ENCODE results near the gene ZNF792. TPM values are rescaled to one million over a fixed set of nuclear protein-coding genes. Genes with fewer than 3 reads are reported as not detected.
"Not testable (repeated sequence)": the region's sequence is repeated elsewhere in the genome, so short reads cannot be mapped to it uniquely, and the experiment has no call there.

ZNF792 gene
- total and polyA plus RNA-seq, 4 experiments from 2014 or later: 10.1 to 34.7 (median 28.9) TPM

GRCh38 chr19:34992582-34992981 lies 28.6 kb upstream of the ZNF792 start:
- H3K9me3 Mint-ChIP-seq; H3K27me3 Mint-ChIP-seq; H3K36me3 Mint-ChIP-seq; intact Hi-C loops (cut with micrococcal nuclease); H3K27me3 ChIP-seq (ENCODE audit: insufficient read depth, low read length); H3K36me3 ChIP-seq (ENCODE audit: insufficient read depth, low read length); DNase-seq; H3K4me3 ChIP-seq (ENCODE audit: low read length in 2 of 2); H3K27ac ChIP-seq (ENCODE audit: low read depth, low read length); H3K27ac Mint-ChIP-seq; H3K9me3 ChIP-seq (ENCODE audit: control insufficient read depth in 1 of 2, low read length in 2 of 2): not testable (repeated sequence)
- peaks cover 21% of the 10 kb centered on the region for H3K4me1 ChIP-seq (ENCODE audit: insufficient read depth, low read length)
- peaks cover 15 to 58% (median 28%) of the 10 kb centered on the region in 4 donors for H3K4me1 Mint-ChIP-seq
- ChIA-PET CTCF (ENCODE audit: partially characterized antibody) (interaction anchor here (0.9 kb wide), 1 partner anchor 22 kb away, joined by 3 read pairs; no protein-coding TSS in a partner anchor), POLR2A (ENCODE audit: partially characterized antibody) (interaction anchor here (1.3 to 4.8 kb wide), 2 partner anchors 8 to 14 kb away, joined by 3 to 28 read pairs; partner anchors contain the start of gene GRAMD1A)
- peak overlapping the region in 2 of 8 donors; percentile 57 for H3K4me3 Mint-ChIP-seq

GRCh38 chr19:34991542-34992333 lies 27.7 kb upstream of the ZNF792 start:
- Histone ChIP-seq H3K36me3 (ENCODE audit: insufficient read depth, low read length) (no peaks in the 10 kb centered on the region), H3K27me3 (ENCODE audit: insufficient read depth, low read length) (no peaks in the 10 kb centered on the region), H3K4me1 (ENCODE audit: insufficient read depth, low read length) (peaks cover 13% of the 10 kb centered on the region), H3K4me3 (ENCODE audit: low read length in 2 of 2) (no peak overlapping the region), H3K9me3 (ENCODE audit: control insufficient read depth in 1 of 2, low read length in 2 of 2) (no peaks in the 10 kb centered on the region), H3K27ac (ENCODE audit: low read depth, low read length) (no peak overlapping the region)
- H3K27ac Mint-ChIP-seq: peak overlapping the region in 2 of 7 donors; percentile 19 to 46
- peak overlapping the region in 1 of 8 donors; percentile 57 for H3K4me3 Mint-ChIP-seq
- no peaks in the 10 kb centered on the region for H3K36me3 Mint-ChIP-seq
- ChIA-PET CTCF (ENCODE audit: partially characterized antibody) (no interaction called here), POLR2A (ENCODE audit: partially characterized antibody) (interaction anchor here (1.3 to 4.8 kb wide), 3 partner anchors 9 to 23 kb away, joined by 3 to 28 read pairs (median 6); partner anchors contain the start of gene GRAMD1A)
- H3K9me3 Mint-ChIP-seq: no peaks in the 10 kb centered on the region
- peaks cover 7 to 51% (median 19%) of the 10 kb centered on the region in 4 donors for H3K4me1 Mint-ChIP-seq
- H3K27me3 Mint-ChIP-seq: no peaks in the 10 kb centered on the region
- DNase-seq: no peak
- intact Hi-C loops (cut with micrococcal nuclease): no loop called here

DNA sequence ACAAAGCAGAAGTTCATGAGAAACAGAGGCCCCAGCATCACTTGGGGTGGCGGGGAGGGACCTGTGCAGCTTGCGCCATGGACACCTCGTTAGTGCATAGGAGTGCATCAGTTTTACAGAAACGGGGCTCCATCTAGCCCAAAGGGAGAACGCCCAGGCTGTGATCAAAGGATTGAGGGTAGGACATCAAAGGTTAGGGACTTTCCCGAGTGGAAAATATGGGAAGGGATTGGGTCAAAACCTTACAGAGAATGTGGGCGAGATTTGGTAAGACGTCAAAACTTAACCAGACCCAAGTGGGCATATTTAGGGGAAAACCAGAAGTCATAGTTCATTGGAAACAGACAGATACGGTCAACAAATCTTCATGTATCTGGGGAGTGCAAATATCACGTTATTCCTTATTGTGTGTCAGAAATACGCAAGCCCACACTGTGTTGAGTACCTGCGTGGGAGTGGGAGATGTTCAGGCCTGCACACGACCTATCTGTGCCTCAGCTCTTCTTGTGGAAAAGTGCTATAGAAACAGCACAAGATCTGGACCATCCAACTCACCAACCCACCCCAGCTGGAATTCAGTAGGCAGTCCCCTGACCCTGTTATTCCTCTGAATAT lies 26.7 kb upstream of the ZNF792 start:
- no peaks in the 10 kb centered on the region for H3K36me3 ChIP-seq (ENCODE audit: insufficient read depth, low read length)
- ChIA-PET CTCF (ENCODE audit: partially characterized antibody) (interaction anchor here (2.1 kb wide), 1 partner anchor 19 kb away, joined by 7 read pairs; no protein-coding TSS in a partner anchor), POLR2A (ENCODE audit: partially characterized antibody) (interaction anchor here (1.1 to 4.8 kb wide), 3 partner anchors 10 to 28 kb away, joined by 4 to 28 read pairs (median 6); partner anchors contain the start of gene GRAMD1A)
- Mint-ChIP-seq H3K9me3 (no peaks in the 10 kb centered on the region), H3K36me3 (no peaks in the 10 kb centered on the region), H3K27me3 (no peaks in the 10 kb centered on the region), H3K27ac (no peak overlapping the region), H3K4me1 (peaks cover 10 to 44% (median 14%) of the 10 kb centered on the region in 4 donors), H3K4me3 (no peak overlapping the region)
- H3K9me3 ChIP-seq (ENCODE audit: control insufficient read depth in 1 of 2, low read length in 2 of 2): no peaks in the 10 kb centered on the region
- H3K27ac ChIP-seq (ENCODE audit: low read depth, low read length): no peak overlapping the region
- intact Hi-C loops (cut with micrococcal nuclease): no loop called here
- no peaks in the 10 kb centered on the region for H3K27me3 ChIP-seq (ENCODE audit: insufficient read depth, low read length)
- DNase-seq: no peak
- no peak overlapping the region for H3K4me3 ChIP-seq (ENCODE audit: low read length in 2 of 2)
- H3K4me1 ChIP-seq (ENCODE audit: insufficient read depth, low read length): peaks cover 5% of the 10 kb centered on the region

DNA sequence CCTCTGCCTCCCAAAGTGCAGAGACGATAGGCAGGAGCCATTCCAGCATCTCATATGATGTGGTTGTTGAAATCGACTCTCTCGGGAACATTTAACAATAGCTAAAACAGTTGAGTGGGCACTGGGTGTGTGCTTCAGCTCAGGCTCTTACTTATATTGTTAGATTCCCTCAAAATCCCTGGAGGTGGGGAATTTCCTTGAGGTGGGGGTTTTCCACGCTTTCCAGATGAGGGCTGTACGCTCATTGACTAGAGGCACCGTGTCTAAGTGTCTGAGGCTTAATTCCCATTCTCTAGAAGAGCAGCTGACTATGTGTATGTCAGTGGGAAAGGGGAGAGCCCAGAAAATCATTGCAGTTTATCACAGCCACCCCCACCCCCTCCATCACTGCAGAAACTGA lies 25.3 kb upstream of the ZNF792 start:
- DNase-seq: no peak
- Mint-ChIP-seq H3K9me3 (no peaks in the 10 kb centered on the region), H3K4me1 (peaks cover 14 to 44% (median 20%) of the 10 kb centered on the region in 4 donors), H3K36me3 (no peaks in the 10 kb centered on the region), H3K4me3 (no peak overlapping the region), H3K27ac (no peak overlapping the region), H3K27me3 (no peaks in the 10 kb centered on the region)
- Histone ChIP-seq H3K4me3 (ENCODE audit: low read length in 2 of 2) (no peak overlapping the region), H3K36me3 (ENCODE audit: insufficient read depth, low read length) (no peaks in the 10 kb centered on the region), H3K9me3 (ENCODE audit: control insufficient read depth in 1 of 2, low read length in 2 of 2) (no peaks in the 10 kb centered on the region), H3K4me1 (ENCODE audit: insufficient read depth, low read length) (peaks cover 10% of the 10 kb centered on the region), H3K27me3 (ENCODE audit: insufficient read depth, low read length) (no peaks in the 10 kb centered on the region), H3K27ac (ENCODE audit: low read depth, low read length) (no peak overlapping the region)
- POLR2A ChIA-PET (ENCODE audit: partially characterized antibody): interaction anchor here (1.3 to 4.8 kb wide), 2 partner anchors 12 to 14 kb away, joined by 4 to 28 read pairs; partner anchors contain the start of gene GRAMD1A
- intact Hi-C loops (cut with micrococcal nuclease): no loop called here
- CTCF ChIA-PET (ENCODE audit: partially characterized antibody): interaction anchor here (0.6 to 2.1 kb wide), 4 partner anchors 9 to 645 kb away, joined by 3 to 7 read pairs (median 4); no protein-coding TSS in a partner anchor

DNA sequence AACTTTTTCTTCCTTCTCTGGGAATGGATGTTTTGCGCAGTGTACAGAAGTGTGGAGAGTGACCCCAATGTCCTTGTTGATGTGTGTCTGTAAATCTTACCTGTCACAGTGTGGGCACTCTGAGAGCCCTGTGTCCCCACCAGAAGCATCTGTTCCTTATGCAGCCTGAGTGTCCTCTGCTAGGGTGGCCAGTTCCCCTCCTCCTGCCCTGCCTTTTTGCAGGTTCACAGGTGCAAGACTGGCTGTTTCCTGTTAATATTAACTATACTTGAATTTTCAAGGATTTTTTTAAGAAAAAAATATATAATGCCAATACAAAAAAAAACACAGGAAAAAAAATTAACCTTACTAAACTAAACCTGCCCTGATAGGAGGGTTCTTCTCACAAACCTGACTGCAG lies 24.1 kb upstream of the ZNF792 start:
- H3K27me3 ChIP-seq (ENCODE audit: insufficient read depth, low read length): no peaks in the 10 kb centered on the region
- peaks cover 10% of the 10 kb centered on the region for H3K4me1 ChIP-seq (ENCODE audit: insufficient read depth, low read length)
- DNase-seq: no peak
- H3K27ac ChIP-seq (ENCODE audit: low read depth, low read length): no peak overlapping the region
- POLR2A ChIA-PET (ENCODE audit: partially characterized antibody): no interaction called here
- Mint-ChIP-seq H3K36me3 (no peaks in the 10 kb centered on the region), H3K27me3 (no peaks in the 10 kb centered on the region), H3K27ac (no peak overlapping the region), H3K9me3 (no peaks in the 10 kb centered on the region), H3K4me1 (peaks cover 14 to 38% (median 17%) of the 10 kb centered on the region in 4 donors), H3K4me3 (no peak overlapping the region)
- intact Hi-C loops (cut with micrococcal nuclease): no loop called here
- no peaks in the 10 kb centered on the region for H3K36me3 ChIP-seq (ENCODE audit: insufficient read depth, low read length)
- no peaks in the 10 kb centered on the region for H3K9me3 ChIP-seq (ENCODE audit: control insufficient read depth in 1 of 2, low read length in 2 of 2)
- CTCF ChIA-PET (ENCODE audit: partially characterized antibody): interaction anchor here (1.2 kb wide), 1 partner anchor 25 kb away, joined by 3 read pairs; no protein-coding TSS in a partner anchor
- H3K4me3 ChIP-seq (ENCODE audit: low read length in 2 of 2): no peak overlapping the region

DNA sequence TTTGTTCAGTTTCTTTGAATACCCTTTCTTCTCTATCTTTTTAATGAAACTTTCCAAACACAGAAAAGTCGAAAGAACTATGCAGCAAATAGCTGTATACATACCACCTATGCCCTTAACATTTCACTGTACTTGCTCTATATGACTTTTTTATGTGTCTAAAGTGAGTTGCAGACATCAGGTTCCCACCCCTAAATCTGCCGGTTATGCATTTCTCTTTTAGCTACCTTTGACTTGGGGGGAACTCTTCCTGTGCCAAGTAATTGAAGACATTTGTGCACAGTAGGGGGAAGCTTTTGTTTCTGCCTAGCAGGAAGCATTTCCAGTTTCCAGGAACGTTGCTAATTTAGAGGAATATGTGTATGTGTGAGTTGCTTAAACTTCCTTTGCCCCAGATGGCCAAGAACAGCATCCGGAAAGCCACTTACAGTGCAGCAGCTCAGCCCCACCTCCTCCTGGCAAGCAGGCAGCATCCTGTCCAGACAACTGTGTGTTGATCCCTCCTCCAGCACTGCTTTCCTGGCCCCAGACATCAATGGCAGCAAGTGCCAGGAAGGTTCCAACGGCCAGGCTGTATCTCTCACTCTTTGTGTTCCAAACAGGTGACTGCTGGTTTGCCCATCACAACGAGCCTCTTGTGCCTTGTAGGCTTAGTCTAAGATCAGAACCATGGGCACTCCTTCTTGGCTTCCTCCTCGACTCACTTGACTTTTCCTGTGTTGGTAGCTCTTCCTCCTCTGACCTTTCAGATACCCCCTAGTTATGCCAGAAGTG lies 21.4 kb upstream of the ZNF792 start:
- Histone ChIP-seq H3K27me3 (ENCODE audit: insufficient read depth, low read length) (no peaks in the 10 kb centered on the region), H3K36me3 (ENCODE audit: insufficient read depth, low read length) (no peaks in the 10 kb centered on the region), H3K4me1 (ENCODE audit: insufficient read depth, low read length) (peaks cover 10% of the 10 kb centered on the region), H3K9me3 (ENCODE audit: control insufficient read depth in 1 of 2, low read length in 2 of 2) (no peaks in the 10 kb centered on the region), H3K27ac (ENCODE audit: low read depth, low read length) (no peak overlapping the region), H3K4me3 (ENCODE audit: low read length in 2 of 2) (no peak overlapping the region)
- ChIA-PET CTCF (ENCODE audit: partially characterized antibody) (interaction anchor here (0.8 to 2.7 kb wide), 5 partner anchors 13 to 59 kb away, joined by 3 to 21 read pairs (median 5); partner anchors contain the start of gene ZNF792), POLR2A (ENCODE audit: partially characterized antibody) (interaction anchor here (0.9 to 3.2 kb wide), 5 partner anchors 11 to 29 kb away, joined by 3 to 26 read pairs (median 13); partner anchors contain the start of gene GRAMD1A)
- intact Hi-C loops (cut with micrococcal nuclease): no loop called here
- peaks cover 0 to 2% of the 10 kb centered on the region in 2 donors for H3K27me3 Mint-ChIP-seq
- H3K27ac Mint-ChIP-seq: peak overlapping the region in 6 of 7 donors; percentile 19 to 83 (median 60)
- peak in 1 of 5 donors; percentile 15 for DNase-seq
- H3K4me3 Mint-ChIP-seq: peak overlapping the region; percentile 7 to 66 (median 50)
- no peaks in the 10 kb centered on the region for H3K9me3 Mint-ChIP-seq
- no peaks in the 10 kb centered on the region for H3K36me3 Mint-ChIP-seq
- peaks cover 12 to 19% (median 13%) of the 10 kb centered on the region in 4 donors for H3K4me1 Mint-ChIP-seq

Data from CD4-positive, alpha-beta memory T cell (primary cell).